Measurements from ENCODE around the gene DYNC2I2.

DNA sequence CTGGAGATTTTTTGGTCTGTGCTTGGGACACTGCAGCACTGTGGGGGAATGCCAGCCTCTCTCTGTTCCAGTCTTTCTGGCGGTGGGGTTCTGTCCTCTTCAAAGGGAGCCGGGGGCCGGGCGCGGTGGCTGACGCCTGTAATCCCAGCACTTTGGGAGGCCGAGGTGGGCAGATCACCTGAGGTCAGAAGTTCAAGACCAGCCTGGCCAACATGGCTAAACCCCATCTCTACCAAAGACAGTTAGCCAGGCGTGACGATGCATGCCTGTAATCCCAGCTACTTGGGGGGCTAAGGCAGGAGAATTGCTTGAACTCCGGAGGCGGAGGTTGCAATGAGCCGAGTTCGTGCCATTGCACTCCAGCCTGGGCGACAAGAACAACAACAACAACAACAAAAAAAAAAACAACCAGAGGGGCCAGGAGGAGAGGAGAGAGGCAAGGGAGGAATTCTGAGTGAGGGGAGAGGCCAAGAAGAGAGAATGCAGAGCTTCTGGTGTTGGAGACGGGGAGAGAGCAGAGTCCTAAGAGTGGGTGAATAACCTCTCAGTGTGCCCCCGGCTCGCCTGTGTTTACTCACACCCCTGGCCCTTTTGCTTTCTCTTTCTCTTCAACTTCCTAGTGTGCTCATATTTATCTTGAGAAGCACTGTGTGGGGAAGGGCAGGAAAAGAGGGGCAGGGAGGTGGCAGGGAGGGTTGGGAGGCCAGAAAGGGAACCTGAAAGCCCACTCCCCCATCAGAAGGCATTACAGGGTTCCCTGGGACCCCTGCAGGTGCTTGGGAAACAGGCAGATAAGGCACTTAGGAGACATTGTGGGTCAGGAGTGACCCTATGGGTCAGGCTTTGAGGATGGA lies 29.2 kb upstream of the DYNC2I2 start:
- TF ChIP-seq, protein P1, sequence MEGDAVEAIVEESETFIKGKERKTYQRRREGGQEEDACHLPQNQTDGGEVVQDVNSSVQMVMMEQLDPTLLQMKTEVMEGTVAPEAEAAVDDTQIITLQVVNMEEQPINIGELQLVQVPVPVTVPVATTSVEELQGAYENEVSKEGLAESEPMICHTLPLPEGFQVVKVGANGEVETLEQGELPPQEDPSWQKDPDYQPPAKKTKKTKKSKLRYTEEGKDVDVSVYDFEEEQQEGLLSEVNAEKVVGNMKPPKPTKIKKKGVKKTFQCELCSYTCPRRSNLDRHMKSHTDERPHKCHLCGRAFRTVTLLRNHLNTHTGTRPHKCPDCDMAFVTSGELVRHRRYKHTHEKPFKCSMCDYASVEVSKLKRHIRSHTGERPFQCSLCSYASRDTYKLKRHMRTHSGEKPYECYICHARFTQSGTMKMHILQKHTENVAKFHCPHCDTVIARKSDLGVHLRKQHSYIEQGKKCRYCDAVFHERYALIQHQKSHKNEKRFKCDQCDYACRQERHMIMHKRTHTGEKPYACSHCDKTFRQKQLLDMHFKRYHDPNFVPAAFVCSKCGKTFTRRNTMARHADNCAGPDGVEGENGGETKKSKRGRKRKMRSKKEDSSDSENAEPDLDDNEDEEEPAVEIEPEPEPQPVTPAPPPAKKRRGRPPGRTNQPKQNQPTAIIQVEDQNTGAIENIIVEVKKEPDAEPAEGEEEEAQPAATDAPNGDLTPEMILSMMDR (IDR thresholded peaks at IDR 0.05) = no peak
- TF ChIP-seq ZFX (IDR thresholded peaks at IDR 0.05; ENCODE audit: borderline replicate concordance) = no peak
